NCI-H128 (cell line): ENCODE measurements around the gene VPS52.

Experiments used
- DNase-seq: peaks from one replicate; lab custom pipeline; 2025; ENCODE audit not compliant: unreplicated experiment; lab: John Stamatoyannopoulos, UW

VPS52 gene

DNA sequence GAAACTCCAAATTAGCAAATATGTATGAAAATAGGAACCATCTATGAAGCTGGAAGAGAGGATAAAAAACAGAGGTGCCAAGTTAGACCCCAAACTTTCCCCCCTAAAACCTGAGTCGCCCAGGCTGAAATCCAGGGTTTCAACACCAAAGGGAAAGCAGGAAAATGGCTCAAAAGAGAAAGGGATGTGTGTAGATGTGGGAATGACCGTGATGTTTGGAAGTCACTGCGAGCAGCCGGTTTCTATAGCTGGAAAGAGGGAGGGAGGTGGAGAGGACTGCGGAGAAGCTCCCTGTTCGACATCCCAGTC, 58.9 kb downstream of the VPS52 start:
- DNase-seq: no peak

GRCh38 chr6:33211666-33212422, 59.8 kb downstream of the VPS52 start:
- no peak for DNase-seq

DNA sequence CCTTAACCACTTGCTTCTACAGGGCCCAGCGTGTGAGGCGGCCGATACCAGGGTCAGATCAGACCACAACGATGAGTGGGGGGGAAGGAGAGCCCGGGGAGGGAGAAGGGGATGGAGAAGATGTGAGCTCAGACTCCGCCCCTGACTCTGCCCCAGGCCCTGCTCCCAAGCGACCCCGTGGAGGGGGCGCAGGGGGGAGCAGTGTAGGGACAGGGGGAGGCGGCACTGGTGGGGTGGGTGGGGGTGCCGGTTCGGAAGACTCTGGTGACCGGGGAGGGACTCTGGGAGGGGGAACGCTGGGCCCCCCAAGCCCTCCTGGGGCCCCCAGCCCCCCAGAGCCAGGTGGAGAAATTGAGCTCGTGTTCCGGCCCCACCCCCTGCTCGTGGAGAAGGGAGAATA, 60.5 kb downstream of the VPS52 start:
- DNase-seq: no peak

GRCh38 chr6:33209856-33210255, 61.8 kb downstream of the VPS52 start:
- no peak for DNase-seq

- DNase-seq: no peak
Observed at GRCh38 chr6:33208091-33208967, 63.3 kb downstream of the VPS52 start, which contains the start of gene RING1. Gene RING1 (plus strand): TSS chr6:33208500. CDS start chr6:33208823, 323 bp downstream.

- DNase-seq: no peak
Observed at GRCh38 chr6:33207552-33208090, 64.1 kb downstream of the VPS52 start.

DNA sequence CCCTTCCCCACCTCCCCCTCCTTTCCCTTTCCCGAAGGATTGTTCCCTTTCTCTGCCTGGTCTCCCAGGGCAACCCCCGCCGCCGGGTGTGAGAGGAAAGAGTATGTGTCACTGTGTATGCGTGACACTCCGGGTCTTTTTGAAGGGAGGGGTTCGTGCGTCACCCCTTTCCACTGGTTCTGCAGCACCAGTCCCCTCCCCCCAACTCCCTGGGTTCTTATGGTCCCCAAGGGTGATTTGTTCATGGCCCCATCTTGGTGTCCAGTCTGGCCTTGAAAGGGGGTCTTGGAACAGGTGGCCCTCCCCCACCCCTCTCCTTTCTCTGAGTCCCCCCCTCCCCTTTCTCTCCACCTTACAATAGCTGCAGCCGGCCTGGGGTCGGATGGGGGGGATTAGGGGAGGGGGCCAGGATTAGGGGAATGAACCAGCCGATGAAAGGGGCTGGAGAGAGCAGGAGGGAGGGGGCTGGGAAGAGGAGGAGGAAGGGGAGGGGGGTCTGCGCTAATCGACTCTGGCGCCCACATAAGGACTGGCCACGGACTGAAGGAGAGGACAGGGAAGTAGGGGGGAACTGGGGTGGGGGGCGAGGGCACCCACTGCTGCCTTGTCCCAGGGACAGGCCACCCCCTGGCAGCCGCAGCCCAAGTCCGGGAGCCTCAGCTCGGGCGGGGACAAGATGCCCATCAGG, 64.7 kb downstream of the VPS52 start:
- no peak for DNase-seq

GRCh38 chr6:33206027-33206863, 65.4 kb downstream of the VPS52 start:
- no peak for DNase-seq

GRCh38 chr6:33205191-33206026, 66.3 kb downstream of the VPS52 start:
- DNase-seq: no peak

- DNase-seq: peak; percentile 64
Observed at GRCh38 chr6:33204415-33205190, 67.1 kb downstream of the VPS52 start, which contains the start of gene HSD17B8. Gene HSD17B8 (plus strand): TSS chr6:33204655. CDS start chr6:33204669, 14 bp downstream.

GRCh38 chr6:33204165-33204414, 67.6 kb downstream of the VPS52 start:
- no peak for DNase-seq

GRCh38 chr6:33203443-33204164, 68.1 kb downstream of the VPS52 start:
- no peak for DNase-seq

DNA sequence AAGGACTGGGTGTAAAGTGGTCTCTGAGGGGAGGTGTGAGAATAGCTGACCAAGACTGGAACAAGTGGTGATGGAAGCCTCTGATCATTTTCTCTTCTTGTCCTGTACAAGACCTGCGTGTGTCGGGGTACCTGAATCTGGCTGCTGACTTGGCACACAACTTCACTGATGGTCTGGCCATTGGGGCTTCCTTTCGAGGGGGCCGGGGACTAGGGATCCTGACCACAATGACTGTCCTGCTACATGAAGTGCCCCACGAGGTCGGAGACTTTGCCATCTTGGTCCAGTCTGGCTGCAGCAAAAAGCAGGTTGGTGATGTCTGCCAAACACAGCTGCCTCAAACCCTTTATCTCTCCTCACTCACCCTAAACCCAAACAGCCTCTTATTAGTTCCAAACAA, 68.9 kb downstream of the VPS52 start:
- DNase-seq: no peak

GRCh38 chr6:33201935-33202334, 69.7 kb downstream of the VPS52 start:
- DNase-seq: no peak

DNA sequence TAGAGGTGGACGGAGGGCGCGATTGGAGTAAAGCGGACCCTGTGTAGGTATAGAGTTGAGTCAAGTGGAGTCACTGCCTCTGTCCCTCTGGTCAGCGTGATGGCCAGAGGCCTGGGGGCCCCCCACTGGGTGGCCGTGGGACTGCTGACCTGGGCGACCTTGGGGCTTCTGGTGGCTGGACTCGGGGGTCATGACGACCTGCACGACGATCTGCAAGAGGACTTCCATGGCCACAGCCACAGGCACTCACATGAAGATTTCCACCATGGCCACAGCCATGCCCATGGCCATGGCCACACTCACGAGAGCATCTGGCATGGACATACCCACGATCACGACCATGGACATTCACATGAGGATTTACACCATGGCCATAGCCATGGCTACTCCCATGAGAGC, 70.5 kb downstream of the VPS52 start:
- no peak for DNase-seq
